Glutamatergic neuron (in vitro differentiated cells): ENCODE data around the gene RAD51D. TPM values are rescaled to one million over a fixed set of nuclear protein-coding genes. Genes with fewer than 3 reads are reported as not detected.

Experiments used
- DNase-seq: peaks from one replicate; pipeline ENCODE4 v3.0.0; 2022
- H3K27ac Mint-ChIP-seq: one replicate; pipeline ENCODE4 v1.8.0; 2020; ENCODE audit warnings: mild to moderate bottlenecking, mixed read lengths, inconsistent platforms; ENCODE audit not compliant: unreplicated experiment
- H3K27me3 Mint-ChIP-seq: one replicate; pipeline ENCODE4 v1.8.0; 2020; ENCODE audit warnings: mild to moderate bottlenecking, moderate library complexity, mixed read lengths, inconsistent platforms; ENCODE audit not compliant: unreplicated experiment
- H3K36me3 Mint-ChIP-seq: one replicate; pipeline ENCODE4 v1.8.0; 2020; ENCODE audit warnings: mild to moderate bottlenecking, mixed read lengths, inconsistent platforms; ENCODE audit not compliant: unreplicated experiment
- H3K4me1 Mint-ChIP-seq: one replicate; pipeline ENCODE4 v1.8.0; 2020; ENCODE audit warnings: mild to moderate bottlenecking, low read depth, mixed read lengths, inconsistent platforms; ENCODE audit not compliant: unreplicated experiment
- H3K4me3 Mint-ChIP-seq: one replicate; pipeline ENCODE4 v1.8.0; 2020; ENCODE audit warnings: mild to moderate bottlenecking, mixed read lengths, inconsistent platforms; ENCODE audit not compliant: unreplicated experiment
- H3K9me3 Mint-ChIP-seq: one replicate; pipeline ENCODE4 v1.8.0; 2020; ENCODE audit warnings: mild to moderate bottlenecking, moderate library complexity, mixed read lengths, inconsistent platforms; ENCODE audit not compliant: unreplicated experiment
- CTCF ChIP-seq: fragments of 200-600 bp; sonication (generic); IDR thresholded peaks from one replicate; pipeline ENCODE4 v1.5.0; 2021; ENCODE audit not compliant: partially characterized antibody, unreplicated experiment
- total RNA-seq: library from RNA; stranded (reverse); fragmentation: NEBNext Ultra II Directional; extraction: Animal tissue kit (Norgen Biotek cat#: 25700); gene quantifications from one replicate; pipeline ENCODE4 v1.2.1, GENCODE V29; 2021; ENCODE audit not compliant: unreplicated experiment

Gene RAD51D
- total RNA-seq, 1 donor from 2014 or later, result 10.1 TPM

- Mint-ChIP-seq H3K9me3 (peaks cover 3% of the 10 kb centered on the region), H3K27ac (no peak overlapping the region), H3K36me3 (peaks cover 4% of the 10 kb centered on the region), H3K27me3 (no peaks in the 10 kb centered on the region), H3K4me3 (no peak overlapping the region), H3K4me1 (peaks cover 2% of the 10 kb centered on the region)
- no peak for TF ChIP-seq CTCF
- DNase-seq, result no peak
These were observed 44.2 kb upstream of the RAD51D start for GRCh38 chr17:35163886-35164285.

- peaks cover 4% of the 10 kb centered on the region for H3K36me3 Mint-ChIP-seq
These were observed 43.1 kb upstream of the RAD51D start for GRCh38 chr17:35162755-35163154.

GRCh38 chr17:35161281-35161761 lies 41.7 kb upstream of the RAD51D start:
- no peaks in the 10 kb centered on the region for H3K27me3 Mint-ChIP-seq
- H3K4me1 Mint-ChIP-seq, result peaks cover 3% of the 10 kb centered on the region
- peaks cover 2% of the 10 kb centered on the region for H3K9me3 Mint-ChIP-seq
- no peak overlapping the region for H3K27ac Mint-ChIP-seq
- no peak for DNase-seq
- H3K36me3 Mint-ChIP-seq, result peaks cover 4% of the 10 kb centered on the region
- TF ChIP-seq CTCF, result no peak
- no peak overlapping the region for H3K4me3 Mint-ChIP-seq

More at GRCh38 chr17:35162755-35163154, 43.1 kb upstream of the RAD51D start:
- Mint-ChIP-seq H3K4me1 (peaks cover 5% of the 10 kb centered on the region), H3K4me3 (no peak overlapping the region), H3K27me3 (no peaks in the 10 kb centered on the region), H3K9me3 (peaks cover 3% of the 10 kb centered on the region), H3K27ac (no peak overlapping the region)
- no peak for DNase-seq
- TF ChIP-seq CTCF, result no peak

- H3K27me3 Mint-ChIP-seq, result no peaks in the 10 kb centered on the region
These were observed 40.9 kb upstream of the RAD51D start for GRCh38 chr17:35160354-35161201.

More at GRCh38 chr17:35160354-35161201, 40.9 kb upstream of the RAD51D start:
- H3K9me3 Mint-ChIP-seq, result no peaks in the 10 kb centered on the region
- TF ChIP-seq CTCF, result no peak
- peaks cover 4% of the 10 kb centered on the region for H3K36me3 Mint-ChIP-seq
- DNase-seq, result no peak
- peaks cover 3% of the 10 kb centered on the region for H3K4me1 Mint-ChIP-seq
- no peak overlapping the region for H3K4me3 Mint-ChIP-seq
- H3K27ac Mint-ChIP-seq, result no peak overlapping the region
